GM23338 (cell line): ENCODE results near the gene ENTPD8.

ENCODE experiments used
- CREB1 ChIP-seq: fragments of 250-450 bp; sonication (Bioruptor Pico); IDR thresholded peaks from 2 replicates; pipeline ENCODE4 v1.5.0; 2020; ENCODE audit warnings: low read depth, mild to moderate bottlenecking, moderate library complexity
- ETS1 ChIP-seq: IDR thresholded peaks from 2 replicates; pipeline ENCODE4 v1.6.1; 2016; ENCODE audit warnings: antibody characterized with exemption
- EZH2 ChIP-seq: fragments of 200-600 bp; sonication (generic); IDR thresholded peaks from one replicate; pipeline ENCODE4 v1.8.0; 2017; ENCODE audit warnings: antibody characterized with exemption, mild to moderate bottlenecking, low read depth; ENCODE audit not compliant: unreplicated experiment
- EZH2phosphoT487 ChIP-seq: fragments of 200-600 bp; sonication (generic); IDR thresholded peaks from one replicate; pipeline ENCODE4 v1.8.1; 2018; ENCODE audit warnings: antibody characterized with exemption; ENCODE audit not compliant: unreplicated experiment
- JUNB ChIP-seq: IDR thresholded peaks from one replicate; pipeline ENCODE4 v1.6.1; 2016; ENCODE audit warnings: antibody characterized with exemption; ENCODE audit not compliant: unreplicated experiment
- POLR2AphosphoS5 ChIP-seq: IDR thresholded peaks from 2 replicates; pipeline ENCODE4 v1.6.1; 2016; ENCODE audit warnings: antibody characterized with exemption, low read depth
- REST ChIP-seq: IDR thresholded peaks from one replicate; pipeline ENCODE4 v1.6.1; 2018; ENCODE audit warnings: antibody characterized with exemption; ENCODE audit not compliant: unreplicated experiment
- TF ChIP-seq, protein P1 (sequence below), 2 experiments: fragments of 200-600 bp in 1 of 2; sonication (generic) in 1 of 2; conservative IDR thresholded peaks; 2 replicates each; pipeline versions ENCODE4 v1.5.1 to v1.6.1; 2016 to 2017; ENCODE audit warnings: antibody characterized with exemption in 2 of 2, low read depth in 2 of 2, mild to moderate bottlenecking in 2 of 2, moderate library complexity in 1 of 2

DNA sequence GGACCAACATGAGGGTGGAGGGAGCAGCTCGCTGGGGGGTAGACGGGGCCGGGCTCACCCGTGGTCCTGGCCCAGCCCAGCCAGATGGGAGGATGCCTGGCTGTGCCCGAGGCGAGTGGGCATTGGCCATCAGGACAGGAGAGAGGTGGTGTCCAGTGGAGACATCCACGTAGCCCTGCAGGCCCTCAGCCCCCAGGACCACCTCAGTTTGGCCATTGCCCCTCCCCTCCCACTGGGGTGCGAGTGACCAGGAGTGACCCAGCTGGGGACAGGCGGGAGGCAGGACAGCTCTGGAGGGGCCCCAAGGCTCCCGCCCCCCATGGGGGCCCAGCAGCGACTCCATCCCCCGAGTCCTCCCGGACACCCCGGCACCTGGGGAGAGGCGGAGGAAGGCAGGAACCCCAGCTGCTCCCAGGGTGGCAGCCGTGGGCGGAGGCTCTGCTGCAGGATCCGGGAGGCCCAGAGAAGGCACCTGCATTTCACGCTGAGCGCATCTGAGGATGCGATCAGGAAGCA lies 9.7 kb downstream of the ENTPD8 start:
- TF ChIP-seq, protein P1, sequence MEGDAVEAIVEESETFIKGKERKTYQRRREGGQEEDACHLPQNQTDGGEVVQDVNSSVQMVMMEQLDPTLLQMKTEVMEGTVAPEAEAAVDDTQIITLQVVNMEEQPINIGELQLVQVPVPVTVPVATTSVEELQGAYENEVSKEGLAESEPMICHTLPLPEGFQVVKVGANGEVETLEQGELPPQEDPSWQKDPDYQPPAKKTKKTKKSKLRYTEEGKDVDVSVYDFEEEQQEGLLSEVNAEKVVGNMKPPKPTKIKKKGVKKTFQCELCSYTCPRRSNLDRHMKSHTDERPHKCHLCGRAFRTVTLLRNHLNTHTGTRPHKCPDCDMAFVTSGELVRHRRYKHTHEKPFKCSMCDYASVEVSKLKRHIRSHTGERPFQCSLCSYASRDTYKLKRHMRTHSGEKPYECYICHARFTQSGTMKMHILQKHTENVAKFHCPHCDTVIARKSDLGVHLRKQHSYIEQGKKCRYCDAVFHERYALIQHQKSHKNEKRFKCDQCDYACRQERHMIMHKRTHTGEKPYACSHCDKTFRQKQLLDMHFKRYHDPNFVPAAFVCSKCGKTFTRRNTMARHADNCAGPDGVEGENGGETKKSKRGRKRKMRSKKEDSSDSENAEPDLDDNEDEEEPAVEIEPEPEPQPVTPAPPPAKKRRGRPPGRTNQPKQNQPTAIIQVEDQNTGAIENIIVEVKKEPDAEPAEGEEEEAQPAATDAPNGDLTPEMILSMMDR (conservative IDR thresholded peaks at IDR 0.05; ENCODE audit: low read depth in 2 of 2): no peak
- TF ChIP-seq EZH2 (no peak), POLR2AphosphoS5 (no peak), REST (no peak), CREB1 (CRISPR knock-in tag) (no peak), EZH2phosphoT487 (no peak), ETS1 (no peak), JUNB (no peak)
